ENCODE measurements around the gene RAPH1.

The RAPH1 gene

GRCh38 chr2:203360833-203361430 lies 174.2 kb downstream of the RAPH1 start:
- DNase-seq, result no peak

- no peak for DNase-seq
Measured at GRCh38 chr2:203359450-203359849, 175.7 kb downstream of the RAPH1 start.

- no peak for DNase-seq
Measured at GRCh38 chr2:203354966-203355365, 180.1 kb downstream of the RAPH1 start.

- no peak for DNase-seq
Measured at GRCh38 chr2:203352604-203353255, 182.4 kb downstream of the RAPH1 start.

- no peak for DNase-seq
Measured at GRCh38 chr2:203347375-203347774, 187.7 kb downstream of the RAPH1 start.

- no peak for DNase-seq
Measured at GRCh38 chr2:203346612-203347011, 188.5 kb downstream of the RAPH1 start.

- DNase-seq, result no peak
Measured at GRCh38 chr2:203344667-203345066, 190.4 kb downstream of the RAPH1 start.
